ENCODE data around the gene ACVR2B.

Gene ACVR2B

DNA sequence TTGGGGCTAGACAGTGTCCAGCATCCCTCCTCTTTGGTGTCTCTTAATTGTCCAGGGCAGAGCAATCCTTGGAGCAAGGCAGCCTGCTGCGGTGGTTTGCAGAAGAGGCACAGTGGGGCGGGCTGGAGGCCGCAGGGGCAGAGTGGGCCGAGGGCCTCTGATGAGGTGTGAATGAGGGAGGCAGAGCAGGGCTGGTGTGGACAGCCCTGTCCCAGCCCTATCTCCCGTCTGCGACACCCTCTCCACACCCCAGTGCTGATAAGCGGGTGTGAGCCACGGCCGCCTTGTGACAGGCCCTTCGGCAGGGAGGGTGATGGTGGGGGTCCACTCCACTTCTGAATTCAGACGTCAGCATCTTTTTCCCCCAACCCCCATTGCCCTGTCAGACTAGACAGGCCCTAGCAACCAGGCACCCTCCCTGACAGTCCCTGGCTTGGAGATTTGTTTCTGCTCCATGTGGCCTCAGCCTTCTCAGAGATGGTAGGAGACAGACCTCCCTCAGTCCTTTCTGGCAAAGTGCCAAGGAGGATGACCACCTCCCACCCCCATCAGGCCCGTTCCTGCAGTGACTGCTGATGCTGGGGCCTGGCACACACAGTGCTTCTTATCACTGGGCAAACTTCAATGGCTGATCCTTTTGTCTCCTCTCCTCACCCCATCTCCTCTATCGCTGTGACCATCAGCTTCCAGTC lies 79.7 kb downstream of the ACVR2B start:
- no peak for DNase-seq

DNA sequence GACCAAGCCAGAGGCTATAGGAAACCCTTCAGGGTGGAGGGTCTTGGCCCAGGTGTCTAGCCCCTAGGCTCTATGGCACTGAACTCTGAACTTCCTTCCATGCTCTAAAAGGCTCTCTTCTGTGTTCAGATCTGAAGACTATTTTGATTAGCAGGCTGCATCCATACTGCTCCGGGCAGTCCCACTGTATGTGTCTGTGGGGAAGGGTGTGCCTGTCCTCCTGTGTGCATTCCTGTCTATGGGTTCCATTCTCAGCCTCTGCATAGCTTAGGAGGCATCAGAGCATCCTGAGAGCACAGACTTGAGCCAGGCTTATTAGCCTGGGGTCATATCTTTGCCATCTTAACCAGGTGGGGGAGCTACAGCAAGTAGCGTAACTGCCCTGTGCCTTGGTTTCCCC lies 80.5 kb downstream of the ACVR2B start:
- no peak for DNase-seq

DNA sequence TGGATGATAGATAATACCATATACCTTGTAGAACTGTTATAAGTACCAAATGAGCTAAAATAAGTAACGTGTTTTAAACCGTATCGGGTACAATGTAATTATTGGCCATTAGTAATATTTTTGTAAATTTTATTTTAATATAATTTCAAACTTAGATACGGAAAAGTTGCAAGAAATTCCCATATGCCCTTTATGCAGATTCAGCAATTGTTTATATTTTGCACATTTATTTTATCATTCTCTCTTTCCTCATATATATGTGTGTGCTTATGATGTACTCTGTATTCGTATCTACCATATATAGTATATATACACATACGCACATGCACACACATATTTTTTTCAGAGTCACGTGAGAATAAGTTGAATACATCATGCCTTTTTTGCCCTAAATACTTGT lies 80.9 kb downstream of the ACVR2B start:
- DNase-seq, result no peak

DNA sequence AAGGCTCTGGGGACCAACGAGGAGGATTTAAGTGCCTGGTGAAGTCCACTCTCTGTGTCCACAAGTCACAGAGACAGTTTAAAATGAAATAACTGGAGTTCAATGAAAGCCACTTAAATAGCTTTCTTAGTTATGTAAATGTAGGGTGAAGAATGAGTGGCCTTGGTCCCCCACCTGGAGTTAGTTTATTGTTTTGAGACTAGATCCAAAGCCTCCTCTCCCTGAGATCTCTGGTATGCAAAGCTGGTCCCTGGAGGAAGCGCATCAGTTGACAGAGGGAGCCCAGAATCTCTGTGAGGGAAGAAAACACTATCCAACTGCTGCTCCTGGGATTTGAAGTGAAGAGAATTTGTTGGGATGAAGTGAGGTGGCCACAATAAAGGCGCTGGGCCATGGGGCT lies 83.0 kb downstream of the ACVR2B start:
- no peak for DNase-seq

GRCh38 chr3:38538773-38539353 lies 85.2 kb downstream of the ACVR2B start:
- no peak for DNase-seq

- no peak for DNase-seq
Measured at GRCh38 chr3:38541806-38542205, 88.1 kb downstream of the ACVR2B start.
